HL-60 (cell line): Measurements from ENCODE around the gene HECTD4.

ENCODE experiments used
- CTCF ChIP-seq: IDR thresholded peaks from one replicate; pipeline ENCODE4 v1.5.1; 2011; ENCODE audit warnings: low read length, control low read depth, inconsistent platforms; ENCODE audit not compliant: insufficient read depth
- POLR2AphosphoS5 ChIP-seq: IDR thresholded peaks from 2 replicates; pipeline ENCODE4 v1.6.1; 2012; ENCODE audit warnings: low read depth
- REST ChIP-seq: IDR thresholded peaks from 2 replicates; pipeline ENCODE4 v1.6.1; 2012; ENCODE audit warnings: low read depth; ENCODE audit not compliant: insufficient replicate concordance
- SPI1 ChIP-seq: IDR thresholded peaks from 2 replicates; pipeline ENCODE4 v1.6.1; 2012; ENCODE audit warnings: low read depth, mild to moderate bottlenecking, borderline replicate concordance

- TF ChIP-seq CTCF (no peak), SPI1 (no peak), POLR2AphosphoS5 (no peak), REST (no peak)
Measured at GRCh38 chr12:112256780-112257179, 125.5 kb downstream of the HECTD4 start.
